Measurements from ENCODE around the gene MEIKIN.

MEIKIN gene

DNA sequence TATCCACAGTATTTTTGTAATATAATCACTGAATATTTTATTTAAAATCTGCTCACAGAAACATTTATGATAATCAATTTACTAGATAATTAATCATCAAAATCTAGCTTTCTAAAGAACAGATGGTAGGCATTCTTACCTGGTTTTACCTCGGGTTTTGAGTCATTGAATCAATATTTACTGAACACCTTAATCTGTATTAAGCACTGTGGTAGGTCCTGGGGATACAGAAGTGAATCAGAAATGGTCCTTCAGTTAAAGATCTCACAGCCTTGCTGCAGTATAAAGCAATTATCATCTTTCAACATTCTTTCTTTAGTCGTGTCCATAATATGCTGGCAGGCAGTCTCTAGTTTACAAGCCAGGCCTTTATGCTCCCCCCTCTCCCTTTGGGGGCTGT is 2.0 kb upstream of the MEIKIN start:
- Histone ChIP-seq H3K4me1 (ENCODE audit: control insufficient read depth in 2 of 2, insufficient read depth in 2 of 2, low read length in 2 of 2) (no peaks in the 10 kb centered on the region), H3K4me3 (ENCODE audit: low read length in 2 of 2) (no peak overlapping the region), H3K27ac (ENCODE audit: low read depth in 2 of 2, low read length in 2 of 2) (no peak overlapping the region), H3K27me3 (ENCODE audit: control insufficient read depth in 2 of 2, insufficient read depth in 2 of 2, low read length in 2 of 2) (no peaks in the 10 kb centered on the region), H3K36me3 (ENCODE audit: control insufficient read depth in 2 of 2, insufficient read depth in 2 of 2, low read length in 2 of 2) (no peaks in the 10 kb centered on the region), H3K9ac (ENCODE audit: low read depth in 1 of 2, low read length in 2 of 2) (no peak overlapping the region), H3K9me3 (ENCODE audit: control insufficient read depth in 2 of 2, low read length in 2 of 2) (no peaks in the 10 kb centered on the region)

- Histone ChIP-seq H3K4me3 (ENCODE audit: low read length in 2 of 2) (no peak overlapping the region), H3K27me3 (ENCODE audit: control insufficient read depth in 2 of 2, insufficient read depth in 2 of 2, low read length in 2 of 2) (no peaks in the 10 kb centered on the region), H3K27ac (ENCODE audit: low read depth in 2 of 2, low read length in 2 of 2) (no peak overlapping the region), H3K4me1 (ENCODE audit: control insufficient read depth in 2 of 2, insufficient read depth in 2 of 2, low read length in 2 of 2) (no peaks in the 10 kb centered on the region), H3K36me3 (ENCODE audit: control insufficient read depth in 2 of 2, insufficient read depth in 2 of 2, low read length in 2 of 2) (no peaks in the 10 kb centered on the region), H3K9ac (ENCODE audit: low read depth in 1 of 2, low read length in 2 of 2) (no peak overlapping the region), H3K9me3 (ENCODE audit: control insufficient read depth in 2 of 2, low read length in 2 of 2) (no peaks in the 10 kb centered on the region)
These were observed 537 bp downstream of the MEIKIN start for GRCh38 chr5:131944702-131945550.

DNA sequence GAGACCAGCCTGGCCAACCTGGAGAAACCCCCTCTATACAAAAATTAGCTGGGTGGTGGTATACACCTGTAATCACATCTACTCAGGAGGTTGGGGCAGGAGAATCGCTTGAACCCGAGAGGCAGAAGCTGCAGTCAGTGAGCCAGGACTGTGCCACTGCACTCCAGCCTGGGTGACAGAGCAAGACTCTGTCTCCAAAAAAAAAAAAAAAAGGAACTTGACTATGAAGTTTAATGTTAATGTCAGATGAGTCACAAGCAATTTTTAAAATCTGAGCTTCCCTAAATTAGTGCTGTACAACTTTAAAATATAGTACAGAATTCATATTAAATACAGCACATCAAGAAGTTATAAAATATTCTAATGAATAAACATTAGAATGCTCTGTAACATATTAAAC is 1.5 kb downstream of the MEIKIN start:
- Histone ChIP-seq H3K27ac (ENCODE audit: low read depth in 2 of 2, low read length in 2 of 2) (no peak overlapping the region), H3K9ac (ENCODE audit: low read depth in 1 of 2, low read length in 2 of 2) (no peak overlapping the region), H3K4me3 (ENCODE audit: low read length in 2 of 2) (no peak overlapping the region)

GRCh38 chr5:131942016-131942415 is 3.4 kb downstream of the MEIKIN start:
- Histone ChIP-seq H3K4me1 (ENCODE audit: control insufficient read depth in 2 of 2, insufficient read depth in 2 of 2, low read length in 2 of 2) (no peaks in the 10 kb centered on the region), H3K27me3 (ENCODE audit: control insufficient read depth in 2 of 2, insufficient read depth in 2 of 2, low read length in 2 of 2) (no peaks in the 10 kb centered on the region), H3K4me3 (ENCODE audit: low read length in 2 of 2) (no peak overlapping the region), H3K9me3 (ENCODE audit: control insufficient read depth in 2 of 2, low read length in 2 of 2) (no peaks in the 10 kb centered on the region), H3K36me3 (ENCODE audit: control insufficient read depth in 2 of 2, insufficient read depth in 2 of 2, low read length in 2 of 2) (no peaks in the 10 kb centered on the region), H3K27ac (ENCODE audit: low read depth in 2 of 2, low read length in 2 of 2) (no peak overlapping the region), H3K9ac (ENCODE audit: low read depth in 1 of 2, low read length in 2 of 2) (no peak overlapping the region)

More for the DNA sequence above, 1.5 kb downstream of the MEIKIN start:
- H3K36me3 ChIP-seq (ENCODE audit: control insufficient read depth in 2 of 2, insufficient read depth in 2 of 2, low read length in 2 of 2): no peaks in the 10 kb centered on the region
- no peaks in the 10 kb centered on the region for H3K27me3 ChIP-seq (ENCODE audit: control insufficient read depth in 2 of 2, insufficient read depth in 2 of 2, low read length in 2 of 2)
- H3K9me3 ChIP-seq (ENCODE audit: control insufficient read depth in 2 of 2, low read length in 2 of 2): no peaks in the 10 kb centered on the region
- no peaks in the 10 kb centered on the region for H3K4me1 ChIP-seq (ENCODE audit: control insufficient read depth in 2 of 2, insufficient read depth in 2 of 2, low read length in 2 of 2)

- Histone ChIP-seq H3K9me3 (ENCODE audit: control insufficient read depth in 2 of 2, low read length in 2 of 2) (no peaks in the 10 kb centered on the region), H3K9ac (ENCODE audit: low read depth in 1 of 2, low read length in 2 of 2) (no peak overlapping the region), H3K27me3 (ENCODE audit: control insufficient read depth in 2 of 2, insufficient read depth in 2 of 2, low read length in 2 of 2) (no peaks in the 10 kb centered on the region), H3K27ac (ENCODE audit: low read depth in 2 of 2, low read length in 2 of 2) (no peak overlapping the region), H3K4me1 (ENCODE audit: control insufficient read depth in 2 of 2, insufficient read depth in 2 of 2, low read length in 2 of 2) (no peaks in the 10 kb centered on the region), H3K36me3 (ENCODE audit: control insufficient read depth in 2 of 2, insufficient read depth in 2 of 2, low read length in 2 of 2) (no peaks in the 10 kb centered on the region), H3K4me3 (ENCODE audit: low read length in 2 of 2) (no peak overlapping the region)
These were observed 5.6 kb downstream of the MEIKIN start for GRCh38 chr5:131939690-131940345.

GRCh38 chr5:131932235-131932634 is 13.2 kb downstream of the MEIKIN start:
- Histone ChIP-seq H3K27me3 (ENCODE audit: control insufficient read depth in 2 of 2, insufficient read depth in 2 of 2, low read length in 2 of 2) (no peaks in the 10 kb centered on the region), H3K27ac (ENCODE audit: low read depth in 2 of 2, low read length in 2 of 2) (no peak overlapping the region)

DNA sequence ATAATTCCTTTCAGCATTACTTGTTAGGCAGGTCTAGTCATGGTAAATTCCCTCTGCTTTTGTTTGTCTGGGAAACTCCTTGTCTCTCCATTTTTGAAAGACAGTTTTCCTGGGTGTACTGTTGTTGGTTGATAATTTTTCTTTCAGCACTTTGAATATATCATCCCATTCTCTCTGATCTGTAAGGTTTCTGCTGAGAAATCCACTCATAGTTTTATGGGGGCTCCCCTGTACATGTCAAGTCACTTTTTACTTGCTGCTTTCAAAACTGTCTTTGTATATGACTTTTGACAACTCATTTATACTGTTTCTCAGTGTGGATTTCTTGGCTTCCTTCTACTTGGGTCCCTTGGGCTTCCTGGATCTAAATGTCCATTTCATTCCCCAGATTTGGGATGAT is 16.5 kb downstream of the MEIKIN start:
- no peaks in the 10 kb centered on the region for H3K36me3 ChIP-seq (ENCODE audit: control insufficient read depth in 2 of 2, insufficient read depth in 2 of 2, low read length in 2 of 2)
- H3K27ac ChIP-seq (ENCODE audit: low read depth in 2 of 2, low read length in 2 of 2): no peak overlapping the region
- H3K4me1 ChIP-seq (ENCODE audit: control insufficient read depth in 2 of 2, insufficient read depth in 2 of 2, low read length in 2 of 2): no peaks in the 10 kb centered on the region
- no peak overlapping the region for H3K4me3 ChIP-seq (ENCODE audit: low read length in 2 of 2)
- H3K9me3 ChIP-seq (ENCODE audit: control insufficient read depth in 2 of 2, low read length in 2 of 2): peaks cover 2 to 3% of the 10 kb centered on the region in 2 donors
- no peaks in the 10 kb centered on the region for H3K27me3 ChIP-seq (ENCODE audit: control insufficient read depth in 2 of 2, insufficient read depth in 2 of 2, low read length in 2 of 2)
- no peak overlapping the region for H3K9ac ChIP-seq (ENCODE audit: low read depth in 1 of 2, low read length in 2 of 2)

More at GRCh38 chr5:131932235-131932634, 13.2 kb downstream of the MEIKIN start:
- Histone ChIP-seq H3K4me3 (ENCODE audit: low read length in 2 of 2) (no peak overlapping the region), H3K9ac (ENCODE audit: low read depth in 1 of 2, low read length in 2 of 2) (no peak overlapping the region), H3K36me3 (ENCODE audit: control insufficient read depth in 2 of 2, insufficient read depth in 2 of 2, low read length in 2 of 2) (no peaks in the 10 kb centered on the region), H3K9me3 (ENCODE audit: control insufficient read depth in 2 of 2, low read length in 2 of 2) (peaks cover 0 to 3% of the 10 kb centered on the region in 2 donors), H3K4me1 (ENCODE audit: control insufficient read depth in 2 of 2, insufficient read depth in 2 of 2, low read length in 2 of 2) (no peaks in the 10 kb centered on the region)

DNA sequence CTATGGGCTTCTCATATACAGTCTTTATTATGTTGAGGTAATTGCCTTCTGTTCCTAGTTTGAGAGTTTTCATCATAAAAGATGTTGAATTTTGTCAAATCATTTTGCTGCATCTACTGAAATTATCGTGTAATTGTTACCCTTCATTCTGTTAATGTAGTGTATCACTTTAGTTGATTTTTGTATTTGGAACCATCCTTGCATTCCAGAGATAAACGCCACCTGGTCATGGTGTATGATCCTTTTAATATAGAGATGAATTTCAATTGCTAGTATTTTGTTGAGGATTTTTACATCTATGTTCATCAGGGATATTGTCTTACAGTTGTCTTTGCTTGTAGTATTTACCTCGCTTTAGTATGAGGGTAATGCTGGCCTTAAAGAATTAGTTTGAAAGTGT is 19.3 kb downstream of the MEIKIN start:
- Histone ChIP-seq H3K9me3 (ENCODE audit: control insufficient read depth in 2 of 2, low read length in 2 of 2) (peaks cover 2 to 3% of the 10 kb centered on the region in 2 donors), H3K4me1 (ENCODE audit: control insufficient read depth in 2 of 2, insufficient read depth in 2 of 2, low read length in 2 of 2) (no peaks in the 10 kb centered on the region), H3K27me3 (ENCODE audit: control insufficient read depth in 2 of 2, insufficient read depth in 2 of 2, low read length in 2 of 2) (no peaks in the 10 kb centered on the region), H3K4me3 (ENCODE audit: low read length in 2 of 2) (no peak overlapping the region), H3K27ac (ENCODE audit: low read depth in 2 of 2, low read length in 2 of 2) (no peak overlapping the region), H3K36me3 (ENCODE audit: control insufficient read depth in 2 of 2, insufficient read depth in 2 of 2, low read length in 2 of 2) (no peaks in the 10 kb centered on the region), H3K9ac (ENCODE audit: low read depth in 1 of 2, low read length in 2 of 2) (no peak overlapping the region)

DNA sequence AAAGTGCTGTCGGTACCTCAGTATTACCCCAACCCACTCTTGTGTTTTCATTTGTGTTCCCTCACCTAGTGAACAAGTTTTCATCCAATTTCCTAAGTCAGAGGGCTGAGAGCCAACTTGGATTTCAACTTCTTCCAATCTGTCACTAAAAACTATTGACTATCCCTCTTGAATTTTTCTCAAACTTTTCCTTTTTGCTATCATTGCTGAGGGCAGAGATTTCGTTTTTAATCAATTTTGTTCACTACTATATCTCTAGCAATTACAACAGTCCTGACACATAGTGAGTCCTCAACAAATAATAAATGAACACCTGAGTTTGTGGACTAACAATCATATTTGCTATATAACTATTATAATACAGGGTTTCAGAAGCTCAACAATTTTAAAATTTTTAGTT is 29.0 kb downstream of the MEIKIN start:
- no peaks in the 10 kb centered on the region for H3K36me3 ChIP-seq (ENCODE audit: control insufficient read depth in 2 of 2, insufficient read depth in 2 of 2, low read length in 2 of 2)
- no peak overlapping the region for H3K9ac ChIP-seq (ENCODE audit: low read depth in 1 of 2, low read length in 2 of 2)

GRCh38 chr5:131914472-131914871 is 31.0 kb downstream of the MEIKIN start:
- Histone ChIP-seq H3K9ac (ENCODE audit: low read depth in 1 of 2, low read length in 2 of 2) (no peak overlapping the region), H3K36me3 (ENCODE audit: control insufficient read depth in 2 of 2, insufficient read depth in 2 of 2, low read length in 2 of 2) (no peaks in the 10 kb centered on the region), H3K27me3 (ENCODE audit: control insufficient read depth in 2 of 2, insufficient read depth in 2 of 2, low read length in 2 of 2) (no peaks in the 10 kb centered on the region), H3K4me3 (ENCODE audit: low read length in 2 of 2) (no peak overlapping the region), H3K4me1 (ENCODE audit: control insufficient read depth in 2 of 2, insufficient read depth in 2 of 2, low read length in 2 of 2) (no peaks in the 10 kb centered on the region), H3K27ac (ENCODE audit: low read depth in 2 of 2, low read length in 2 of 2) (no peak overlapping the region), H3K9me3 (ENCODE audit: control insufficient read depth in 2 of 2, low read length in 2 of 2) (no peaks in the 10 kb centered on the region)

More for the DNA sequence above, 29.0 kb downstream of the MEIKIN start:
- Histone ChIP-seq H3K27me3 (ENCODE audit: control insufficient read depth in 2 of 2, insufficient read depth in 2 of 2, low read length in 2 of 2) (no peaks in the 10 kb centered on the region), H3K27ac (ENCODE audit: low read depth in 2 of 2, low read length in 2 of 2) (no peak overlapping the region), H3K9me3 (ENCODE audit: control insufficient read depth in 2 of 2, low read length in 2 of 2) (no peaks in the 10 kb centered on the region), H3K4me1 (ENCODE audit: control insufficient read depth in 2 of 2, insufficient read depth in 2 of 2, low read length in 2 of 2) (no peaks in the 10 kb centered on the region), H3K4me3 (ENCODE audit: low read length in 2 of 2) (no peak overlapping the region)

Data from mucosa of rectum (tissue), 2 donors.